Stimulated activated effector memory CD8-positive, alpha-beta T cell treated with anti-CD3 and anti-CD28 coated beads, Interleukin-12 subunit alpha, Interleukin-12 subunit beta, amount 100 ng/mL, for 72 hours (primary cell): Measurements from ENCODE around the gene GRPR.
"Not testable (repeated sequence)": the region's sequence is repeated elsewhere in the genome, so short reads cannot be mapped to it uniquely, and the experiment has no call there.

ENCODE experiments used
- ATAC-seq: fragments of 150-1000 bp; cut with Tn5 transposase; 2 replicates; pipeline ENCODE4 v1.10.0; 2021
- DNase-seq, 2 donors: peaks; one replicate each; pipeline ENCODE4 v3.0.0; 2021 to 2022; ENCODE audit warnings: low spot score in 2 of 2
- H3K27ac Mint-ChIP-seq: one replicate; pipeline ENCODE4 v1.8.0; 2022; ENCODE audit warnings: mild to moderate bottlenecking, mixed read lengths
- H3K36me3 Mint-ChIP-seq: one replicate; pipeline ENCODE4 v1.8.0; 2022; ENCODE audit warnings: mild to moderate bottlenecking, mixed read lengths
- H3K4me1 Mint-ChIP-seq: one replicate; pipeline ENCODE4 v1.8.0; 2022; ENCODE audit warnings: mixed read lengths
- H3K4me3 Mint-ChIP-seq: one replicate; pipeline ENCODE4 v1.8.0; 2022; ENCODE audit warnings: mild to moderate bottlenecking, mixed read lengths
- H3K9me3 Mint-ChIP-seq: one replicate; pipeline ENCODE4 v1.8.0; 2022; ENCODE audit warnings: mixed read lengths

GRPR gene

DNA sequence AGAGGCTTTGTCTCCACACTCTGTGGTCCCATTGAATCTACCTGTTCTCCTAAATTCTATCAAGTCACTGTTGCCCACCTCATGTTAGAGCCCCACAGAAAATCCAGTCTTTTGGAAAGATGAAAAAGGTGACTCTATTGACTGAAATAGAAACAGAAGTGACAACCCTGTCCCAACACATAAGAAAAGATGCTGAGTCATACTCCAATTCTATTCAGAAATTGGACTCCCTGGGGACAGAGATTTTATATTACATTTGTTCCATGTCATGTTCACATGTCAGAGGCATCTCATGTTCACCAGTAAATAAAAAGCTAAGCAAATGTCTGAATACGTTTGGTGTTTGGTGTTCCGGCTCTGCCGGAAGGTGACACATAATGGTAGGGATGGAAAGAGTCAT, 2.9 kb upstream of the GRPR start:
- Mint-ChIP-seq H3K4me1 (peaks cover 18% of the 10 kb centered on the region), H3K4me3 (no peak overlapping the region), H3K9me3 (no peaks in the 10 kb centered on the region), H3K36me3 (no peaks in the 10 kb centered on the region), H3K27ac (peak overlapping the region; percentile 27)
- DNase-seq (no peak), ATAC-seq (no peak)

DNA sequence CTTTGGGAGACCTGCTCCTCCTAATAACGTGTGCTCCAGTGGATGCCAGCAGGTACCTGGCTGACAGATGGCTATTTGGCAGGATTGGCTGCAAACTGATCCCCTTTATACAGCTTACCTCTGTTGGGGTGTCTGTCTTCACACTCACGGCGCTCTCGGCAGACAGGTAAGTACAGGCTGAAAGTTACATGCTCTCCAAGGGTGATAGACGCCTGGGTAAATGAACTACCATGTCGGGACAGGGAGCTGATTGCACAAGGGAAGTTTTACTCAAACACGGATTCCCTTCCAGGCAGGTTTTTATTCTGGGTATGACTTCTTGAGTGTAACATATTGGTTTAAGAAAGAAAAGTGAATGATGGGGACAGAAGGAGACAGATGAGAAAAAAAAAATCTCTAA, 836 bp downstream of the GRPR start:
- peaks cover 14% of the 10 kb centered on the region for H3K4me1 Mint-ChIP-seq
- no peaks in the 10 kb centered on the region for H3K36me3 Mint-ChIP-seq
- no peak for DNase-seq
- H3K27ac Mint-ChIP-seq = no peak overlapping the region
- no peaks in the 10 kb centered on the region for H3K9me3 Mint-ChIP-seq
- no peak overlapping the region for H3K4me3 Mint-ChIP-seq
- no peak for ATAC-seq

DNA sequence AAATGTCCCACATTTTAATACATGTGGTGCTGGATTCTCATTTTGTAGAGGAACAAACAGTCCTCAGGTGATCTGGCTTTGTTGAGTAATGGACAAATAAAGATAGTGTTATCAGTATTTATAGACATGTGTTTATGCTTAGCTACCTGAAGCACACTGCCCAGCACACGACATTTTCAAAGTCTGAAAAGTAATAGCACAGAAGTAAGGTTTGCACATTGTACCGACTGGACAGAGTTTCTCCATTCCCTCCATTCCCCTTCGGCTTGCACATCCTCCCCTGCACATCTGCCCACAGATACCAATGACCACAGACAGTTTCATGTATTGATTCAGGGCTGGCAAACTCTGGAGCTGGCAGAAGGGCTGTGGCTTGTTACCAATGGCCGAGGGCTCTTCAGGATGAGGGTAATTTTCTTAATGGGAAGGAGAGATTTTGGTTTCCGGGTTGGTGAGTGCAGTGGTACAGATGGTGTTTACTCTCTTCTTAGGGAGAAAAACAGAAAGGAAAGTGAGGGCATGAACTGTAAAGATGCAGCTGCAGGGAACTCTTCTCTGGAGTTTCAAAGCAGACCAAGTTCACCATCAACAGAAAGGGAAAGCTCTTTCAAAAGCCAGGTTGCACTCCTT, 2.3 kb downstream of the GRPR start:
- Mint-ChIP-seq H3K27ac (no peak overlapping the region), H3K36me3 (no peaks in the 10 kb centered on the region), H3K4me1 (no peaks in the 10 kb centered on the region), H3K4me3 (no peak overlapping the region), H3K9me3 (no peaks in the 10 kb centered on the region)
- DNase-seq (no peak), ATAC-seq (no peak)

GRCh38 chrX:16130707-16131106, 7.3 kb downstream of the GRPR start:
- no peak for ATAC-seq
- Mint-ChIP-seq H3K4me3 (no peak overlapping the region), H3K36me3 (no peaks in the 10 kb centered on the region)

GRCh38 chrX:16134936-16135335, 11.6 kb downstream of the GRPR start:
- DNase-seq (no peak), ATAC-seq (no peak)
- Mint-ChIP-seq H3K9me3 (no peaks in the 10 kb centered on the region), H3K36me3 (no peaks in the 10 kb centered on the region), H3K27ac (no peak overlapping the region), H3K4me1 (no peaks in the 10 kb centered on the region), H3K4me3 (no peak overlapping the region)

More at GRCh38 chrX:16130707-16131106, 7.3 kb downstream of the GRPR start:
- no peak for DNase-seq
- Mint-ChIP-seq H3K9me3 (no peaks in the 10 kb centered on the region), H3K27ac (no peak overlapping the region), H3K4me1 (no peaks in the 10 kb centered on the region)

- Mint-ChIP-seq H3K36me3 (no peaks in the 10 kb centered on the region), H3K27ac (no peak overlapping the region), H3K4me1 (peaks cover 6% of the 10 kb centered on the region), H3K4me3 (no peak overlapping the region), H3K9me3 (no peaks in the 10 kb centered on the region)
- ATAC-seq (no peak), DNase-seq (no peak)
Observed at GRCh38 chrX:16136080-16136479, 12.7 kb downstream of the GRPR start.

DNA sequence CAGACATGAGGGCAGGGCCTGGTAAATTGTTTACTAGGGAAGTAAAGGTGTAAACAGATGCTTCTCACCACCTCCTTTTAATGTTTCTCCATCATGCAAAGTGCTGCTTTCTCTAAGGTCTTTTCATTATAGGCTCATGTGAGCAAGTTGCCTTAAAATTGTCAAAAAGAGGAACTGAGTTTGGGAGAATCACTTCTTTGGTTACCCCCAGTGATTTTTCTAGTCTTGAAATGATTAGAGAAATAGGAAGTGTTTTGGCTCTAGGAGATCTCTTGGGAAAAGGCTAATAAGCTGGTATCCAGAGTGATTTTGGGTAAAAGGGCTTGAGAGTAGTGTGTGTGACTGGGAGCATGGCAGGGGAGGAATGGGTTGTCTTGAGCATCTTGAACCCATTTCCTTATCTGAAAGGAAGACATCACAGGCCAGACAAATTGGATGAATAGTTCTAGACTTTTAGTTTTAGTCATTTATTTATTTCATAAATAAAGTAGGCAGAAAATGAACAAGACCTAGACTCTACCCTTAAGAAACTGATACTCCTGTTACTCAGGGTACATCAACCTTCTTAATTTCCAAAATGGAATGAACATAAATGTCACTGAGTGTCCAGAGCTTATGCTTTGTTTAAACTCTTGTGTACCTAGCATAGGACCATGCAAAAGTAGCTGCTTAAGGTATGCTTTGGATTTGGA, 14.2 kb downstream of the GRPR start:
- Mint-ChIP-seq H3K27ac (no peak overlapping the region), H3K4me3 (no peak overlapping the region), H3K4me1 (peaks cover 6% of the 10 kb centered on the region), H3K36me3 (no peaks in the 10 kb centered on the region), H3K9me3 (no peaks in the 10 kb centered on the region)
- DNase-seq (no peak), ATAC-seq (no peak)

DNA sequence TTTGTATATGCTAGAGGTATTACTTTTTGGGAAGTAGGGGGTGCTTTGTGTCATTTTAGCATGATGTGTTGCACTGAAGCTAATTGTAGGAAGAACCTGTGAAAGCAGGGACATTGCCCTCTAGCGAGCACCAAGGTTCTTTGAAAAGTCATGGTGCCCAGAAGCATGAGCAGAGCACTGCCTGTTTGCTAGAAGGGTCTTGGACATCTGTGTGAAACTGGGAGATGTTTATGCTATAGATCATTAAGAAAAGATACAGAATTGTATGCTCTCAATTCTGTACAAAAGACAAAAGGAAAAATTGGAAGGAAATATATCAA, 14.7 kb downstream of the GRPR start:
- Mint-ChIP-seq H3K27ac (no peak overlapping the region), H3K36me3 (no peaks in the 10 kb centered on the region), H3K4me3 (no peak overlapping the region), H3K4me1 (peaks cover 6% of the 10 kb centered on the region), H3K9me3 (no peaks in the 10 kb centered on the region)
- ATAC-seq (no peak), DNase-seq (no peak)

DNA sequence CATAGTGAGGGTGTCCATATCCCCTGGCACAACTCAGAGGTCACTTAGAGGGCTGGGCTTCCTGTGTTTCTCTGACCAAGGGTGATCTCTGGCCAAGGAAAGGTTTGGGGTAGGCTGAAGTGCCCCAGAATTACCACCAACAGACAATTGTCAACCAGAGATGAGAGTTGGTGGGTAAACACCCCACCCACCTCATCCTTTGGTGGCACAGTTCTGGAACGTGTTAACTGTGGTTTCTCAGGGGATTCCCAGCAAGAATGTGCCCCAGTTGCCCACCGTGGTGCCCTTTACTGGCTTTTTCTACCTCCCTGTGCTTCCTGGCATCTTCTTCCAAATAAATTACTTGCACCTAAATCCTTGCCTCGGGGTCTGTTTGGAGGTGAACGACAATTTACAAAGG, 17.1 kb downstream of the GRPR start:
- Mint-ChIP-seq H3K9me3 (no peaks in the 10 kb centered on the region), H3K27ac (no peak overlapping the region), H3K4me1 (peaks cover 6% of the 10 kb centered on the region), H3K36me3 (no peaks in the 10 kb centered on the region), H3K4me3 (no peak overlapping the region)
- peak; percentile 74 for ATAC-seq
- DNase-seq = no peak

DNA sequence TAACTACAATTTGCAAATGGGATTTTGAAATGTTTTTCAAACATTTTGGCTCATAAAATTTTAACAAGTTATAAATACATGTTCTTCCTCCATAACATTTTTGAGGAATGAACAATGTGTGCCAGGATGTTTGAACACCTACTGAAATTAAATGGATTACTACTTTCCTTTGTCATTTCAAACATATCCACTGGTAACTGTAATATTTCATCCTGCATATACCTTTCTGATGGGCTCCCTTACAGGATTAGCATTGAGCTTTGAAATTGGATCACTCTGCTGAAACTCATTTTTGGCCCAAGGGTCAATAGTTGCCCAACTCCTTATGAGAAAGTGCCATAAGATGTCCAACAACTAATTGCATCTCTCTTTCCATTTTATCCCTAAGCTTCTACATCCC, 17.6 kb downstream of the GRPR start:
- H3K4me1 Mint-ChIP-seq = peaks cover 6% of the 10 kb centered on the region
- H3K27ac Mint-ChIP-seq = no peak overlapping the region
- H3K36me3 Mint-ChIP-seq = no peaks in the 10 kb centered on the region
- H3K4me3 Mint-ChIP-seq = no peak overlapping the region
- H3K9me3 Mint-ChIP-seq = no peaks in the 10 kb centered on the region
- no peak for DNase-seq
- no peak for ATAC-seq

- no peaks in the 10 kb centered on the region for H3K9me3 Mint-ChIP-seq
- peaks cover 6% of the 10 kb centered on the region for H3K4me1 Mint-ChIP-seq
- ATAC-seq = no peak
- no peaks in the 10 kb centered on the region for H3K36me3 Mint-ChIP-seq
- no peak overlapping the region for H3K4me3 Mint-ChIP-seq
- H3K27ac Mint-ChIP-seq = no peak overlapping the region
- DNase-seq = no peak
Observed at GRCh38 chrX:16141422-16142245, 18.3 kb downstream of the GRPR start.

DNA sequence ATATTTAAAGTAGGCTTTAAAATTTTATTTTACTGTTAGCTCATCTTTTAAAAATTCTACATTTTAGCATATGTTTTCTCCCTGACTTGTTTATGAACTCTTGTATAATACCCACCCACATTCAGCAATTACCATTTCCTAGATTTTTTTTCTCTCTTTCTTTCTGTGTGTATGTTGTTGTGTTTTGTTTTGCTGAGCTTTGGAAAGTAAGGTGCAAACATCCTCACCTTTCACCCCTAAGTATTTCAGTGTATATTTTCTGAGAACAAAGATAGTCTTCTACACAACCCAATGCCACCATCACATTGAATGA, 18.8 kb downstream of the GRPR start:
- ATAC-seq = no peak
- H3K4me1 Mint-ChIP-seq = peaks cover 6% of the 10 kb centered on the region
- DNase-seq = no peak
- no peaks in the 10 kb centered on the region for H3K36me3 Mint-ChIP-seq
- H3K27ac Mint-ChIP-seq = no peak overlapping the region
- H3K9me3 Mint-ChIP-seq = no peaks in the 10 kb centered on the region
- no peak overlapping the region for H3K4me3 Mint-ChIP-seq

DNA sequence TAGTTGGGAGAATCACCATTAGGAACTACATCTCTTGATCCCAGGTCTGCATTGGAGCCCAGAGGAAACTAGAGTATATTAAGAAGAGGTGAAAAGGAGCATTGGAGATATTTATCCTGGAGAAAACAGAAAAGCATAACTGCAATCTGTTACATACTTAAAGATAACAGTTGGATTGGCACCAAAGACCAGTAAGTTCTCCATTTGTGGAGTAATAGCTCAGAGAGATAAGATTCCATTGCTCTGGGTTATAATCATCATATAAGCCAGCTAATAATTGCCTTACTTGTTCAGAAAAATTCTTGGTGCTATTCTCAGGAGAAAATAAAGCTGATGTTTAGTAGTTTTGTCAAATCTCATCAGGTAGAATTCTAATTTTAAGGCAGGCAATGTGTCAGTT, 20.6 kb downstream of the GRPR start:
- H3K9me3 Mint-ChIP-seq = no peaks in the 10 kb centered on the region
- peaks cover 6% of the 10 kb centered on the region for H3K4me1 Mint-ChIP-seq
- no peak overlapping the region for H3K27ac Mint-ChIP-seq
- H3K36me3 Mint-ChIP-seq = no peaks in the 10 kb centered on the region
- DNase-seq = no peak
- ATAC-seq = no peak
- no peak overlapping the region for H3K4me3 Mint-ChIP-seq

DNA sequence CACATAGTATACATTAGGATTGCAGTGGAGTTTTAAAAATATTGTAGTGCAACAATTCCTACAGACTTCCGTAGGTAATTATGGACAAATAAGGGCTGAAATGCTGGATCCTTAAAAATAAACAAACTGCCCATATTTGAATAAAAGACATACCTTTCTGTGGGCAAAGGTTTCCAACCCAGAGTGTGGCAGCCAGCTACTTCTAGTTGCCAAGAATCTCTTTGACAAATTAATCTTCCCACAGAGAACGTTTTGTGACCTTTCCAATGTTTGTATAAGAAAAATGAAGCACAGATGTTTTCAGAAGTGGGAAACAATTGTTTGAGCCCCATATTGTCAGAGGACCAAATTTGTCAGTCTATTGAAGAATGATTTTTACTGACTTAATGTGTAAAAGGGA, 21.1 kb downstream of the GRPR start:
- Mint-ChIP-seq H3K27ac (no peak overlapping the region), H3K4me1 (peaks cover 6% of the 10 kb centered on the region), H3K9me3 (no peaks in the 10 kb centered on the region), H3K4me3 (no peak overlapping the region), H3K36me3 (no peaks in the 10 kb centered on the region)
- ATAC-seq = no peak
- no peak for DNase-seq

DNA sequence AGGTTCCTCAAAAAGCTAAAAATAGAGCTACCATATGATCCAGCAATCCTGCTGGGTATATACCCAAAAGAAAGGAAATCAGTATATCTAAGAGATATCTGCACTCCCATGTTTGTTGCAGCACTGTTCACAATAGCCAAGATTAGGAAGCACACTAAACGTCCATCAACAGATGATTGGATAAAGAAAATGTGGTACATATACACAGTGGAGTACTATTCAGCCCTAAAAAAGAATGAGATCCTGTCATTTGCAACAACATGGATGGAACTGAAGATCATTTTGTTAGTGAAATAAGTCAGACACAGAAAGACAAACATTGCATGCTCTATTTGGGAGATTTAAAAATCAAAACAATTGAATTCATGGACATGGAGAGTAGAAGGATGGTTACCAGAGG, 21.7 kb downstream of the GRPR start:
- not testable (repeated sequence) for DNase-seq, H3K4me3 Mint-ChIP-seq, H3K4me1 Mint-ChIP-seq, H3K9me3 Mint-ChIP-seq, H3K27ac Mint-ChIP-seq, H3K36me3 Mint-ChIP-seq, ATAC-seq

GRCh38 chrX:16145656-16146055, 22.3 kb downstream of the GRPR start:
- no peak overlapping the region for H3K4me3 Mint-ChIP-seq
- no peaks in the 10 kb centered on the region for H3K36me3 Mint-ChIP-seq
- ATAC-seq (no peak), DNase-seq (no peak)
- H3K4me1 Mint-ChIP-seq = peaks cover 4% of the 10 kb centered on the region
- H3K27ac Mint-ChIP-seq = no peak overlapping the region
- no peaks in the 10 kb centered on the region for H3K9me3 Mint-ChIP-seq
